NCI-H774 (cell line): ENCODE results near the gene FGG.

Experiments
- DNase-seq: peaks from one replicate; lab custom pipeline; 2025; lab: John Stamatoyannopoulos, UW

The FGG gene

DNA sequence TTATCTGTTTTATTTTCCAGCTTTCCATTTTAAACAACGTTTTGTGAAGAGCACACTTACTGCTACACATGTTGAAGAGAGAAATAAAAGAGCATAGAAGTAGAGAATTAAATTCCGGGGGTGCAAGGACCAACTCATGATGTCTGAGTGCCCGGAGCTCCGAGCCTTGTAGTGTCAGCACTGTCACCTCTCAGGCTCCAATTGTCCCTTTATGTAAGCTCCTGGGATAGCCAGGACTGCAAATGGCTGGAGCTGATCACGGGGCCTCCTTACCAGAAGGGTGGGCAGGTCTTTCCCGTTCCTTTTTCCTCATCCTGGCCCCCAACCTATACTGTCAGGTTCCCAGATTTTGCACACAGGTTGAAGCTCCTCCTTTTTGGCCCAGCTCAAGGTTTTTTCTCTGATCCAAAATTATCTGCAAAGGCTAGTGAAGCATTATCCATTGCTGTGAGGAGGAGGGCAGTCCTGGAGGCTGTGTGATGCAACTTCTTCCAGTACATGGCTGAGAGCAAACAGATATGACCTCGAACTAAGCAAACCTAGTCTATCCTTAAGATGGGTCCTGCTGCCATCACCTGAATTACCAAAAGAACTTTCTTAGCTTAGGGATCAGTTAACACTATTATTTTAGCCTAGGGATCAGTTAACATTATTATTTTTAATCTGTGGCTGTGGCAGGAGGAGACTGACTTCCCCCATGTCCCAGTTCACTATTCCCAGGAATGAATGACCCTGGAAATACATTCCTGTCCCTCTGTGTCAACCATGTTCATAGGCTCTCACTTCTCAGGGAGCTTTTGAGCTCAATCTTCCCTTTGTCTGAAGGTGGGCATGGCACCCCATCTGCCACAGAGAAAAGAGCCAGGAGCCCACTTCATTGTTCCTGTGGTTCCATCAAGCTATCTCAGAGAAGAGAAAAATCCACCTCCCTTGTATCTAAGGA lies at the start of gene FGG:
FGG (minus strand) TSS at position 185 of the 943 bp plus-strand sequence; CDS start at position 138, 47 bp downstream.
- no peak for DNase-seq

DNA sequence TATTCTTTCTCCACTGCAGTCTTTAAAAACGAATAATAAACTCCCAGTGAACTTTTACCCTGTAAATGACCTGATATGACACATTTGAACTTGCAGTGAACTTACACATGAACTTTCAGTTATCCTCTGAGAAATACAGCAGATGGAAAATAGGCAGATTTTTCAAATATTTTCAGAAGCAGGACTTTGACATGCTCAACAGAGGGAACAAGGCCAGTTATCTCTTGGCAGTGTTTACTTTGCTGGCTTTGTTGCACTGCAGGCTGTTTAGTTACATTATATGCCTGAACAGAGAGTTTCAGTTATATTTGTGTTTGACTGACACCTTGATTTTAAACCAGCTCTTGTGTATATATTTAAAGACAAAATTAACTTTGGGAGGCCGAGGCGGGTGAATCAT lies 47.6 kb upstream of the FGG start:
- no peak for DNase-seq

DNA sequence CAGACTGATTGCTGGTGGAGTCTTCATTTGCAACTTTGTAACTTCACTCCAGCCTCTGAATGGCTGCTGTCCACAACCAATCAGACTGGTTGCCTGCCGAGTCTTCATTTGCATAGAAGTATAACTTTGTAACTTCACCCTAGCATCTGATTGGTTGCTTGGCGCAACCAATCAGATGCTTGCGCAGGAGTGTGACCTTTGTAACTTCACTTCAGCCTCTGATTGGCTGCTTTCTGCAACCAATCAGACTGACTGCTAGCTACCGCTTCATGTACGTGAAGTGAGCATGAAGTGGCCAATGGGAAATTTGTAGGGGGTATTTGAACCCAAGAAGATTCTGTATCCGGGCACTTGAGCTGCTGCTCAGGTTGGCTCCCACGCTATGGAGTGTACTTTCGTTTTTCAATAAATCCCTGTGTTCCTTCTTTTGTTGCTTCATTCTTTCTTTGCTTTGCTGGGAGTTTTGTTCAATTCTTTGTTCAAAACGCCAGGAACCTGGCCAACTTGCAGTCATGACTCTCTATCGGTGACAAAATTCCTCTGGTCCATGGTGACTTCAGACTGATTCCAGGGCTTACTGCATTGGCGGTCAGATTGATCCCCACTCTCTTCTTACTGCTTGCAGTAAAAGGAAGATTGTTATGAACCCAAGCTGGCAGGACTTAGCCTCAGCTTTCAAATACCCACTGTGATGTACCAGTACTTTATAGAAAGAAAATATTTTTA lies 46.4 kb upstream of the FGG start:
- no peak for DNase-seq

DNA sequence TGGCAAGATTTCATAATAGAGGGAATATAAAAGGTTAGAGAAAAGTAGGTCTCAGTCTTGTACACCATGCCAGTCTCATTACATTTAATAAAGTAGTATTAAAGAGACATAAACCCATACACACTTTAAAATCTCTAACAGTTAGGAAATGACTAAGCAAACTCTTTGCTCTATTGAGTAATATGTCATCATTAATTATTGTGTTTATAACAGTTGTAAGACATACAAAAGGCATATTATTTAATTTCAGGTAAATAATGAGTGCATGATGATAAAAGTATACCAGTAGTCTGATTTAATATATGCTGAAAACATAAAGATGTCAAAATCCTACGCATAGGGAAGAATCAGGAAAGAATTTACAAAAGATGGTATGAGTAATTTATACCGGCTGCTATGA lies 31.0 kb upstream of the FGG start:
- no peak for DNase-seq

DNA sequence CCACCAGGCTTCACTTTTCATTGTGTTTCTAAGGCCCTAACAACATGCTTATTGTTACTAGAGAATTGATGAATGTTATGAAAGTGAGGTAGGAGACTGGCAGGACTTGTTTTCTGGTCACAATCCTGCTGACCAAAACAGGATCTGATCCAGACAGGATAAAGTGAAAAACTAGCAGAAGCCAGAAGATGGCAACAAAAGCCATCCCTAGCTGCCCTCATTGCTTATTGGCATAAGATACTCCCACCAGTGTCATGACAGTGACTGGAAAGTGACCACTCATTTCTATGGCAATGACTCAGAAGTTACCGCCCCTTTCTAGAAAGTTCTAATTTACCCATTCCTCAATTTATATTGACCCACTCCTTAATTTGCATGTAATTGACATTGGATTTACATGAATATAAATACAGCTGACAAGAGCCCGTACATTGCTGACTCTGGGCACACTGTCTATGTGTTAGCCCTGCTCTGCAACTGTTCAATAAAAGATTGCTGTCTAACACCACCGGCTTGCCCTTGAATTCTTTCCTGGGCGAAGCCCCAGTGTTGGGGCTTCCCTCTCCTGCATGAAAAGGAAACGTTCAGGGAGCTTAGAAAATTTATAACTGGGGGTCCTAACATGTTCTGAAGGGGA lies 30.0 kb upstream of the FGG start:
- DNase-seq, result no peak

DNA sequence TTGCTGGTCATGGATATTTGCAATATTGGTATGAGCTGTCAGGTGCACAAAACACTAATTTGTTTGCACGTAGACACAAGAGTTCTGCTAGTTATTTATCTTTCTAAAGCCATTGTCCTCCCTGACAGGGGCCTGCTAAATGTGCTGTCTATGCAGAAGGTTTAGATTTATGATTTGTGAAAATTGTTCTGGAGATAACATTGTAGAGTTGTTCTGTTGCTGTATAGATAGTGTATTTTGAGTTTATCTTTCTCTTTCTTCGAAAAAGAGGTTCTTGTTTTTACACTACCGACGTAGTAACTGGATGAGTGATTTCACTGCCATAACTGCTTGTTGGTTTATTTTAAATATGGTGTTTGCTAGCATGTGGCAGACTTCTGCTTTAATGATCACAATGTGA lies 28.5 kb upstream of the FGG start:
- no peak for DNase-seq

DNA sequence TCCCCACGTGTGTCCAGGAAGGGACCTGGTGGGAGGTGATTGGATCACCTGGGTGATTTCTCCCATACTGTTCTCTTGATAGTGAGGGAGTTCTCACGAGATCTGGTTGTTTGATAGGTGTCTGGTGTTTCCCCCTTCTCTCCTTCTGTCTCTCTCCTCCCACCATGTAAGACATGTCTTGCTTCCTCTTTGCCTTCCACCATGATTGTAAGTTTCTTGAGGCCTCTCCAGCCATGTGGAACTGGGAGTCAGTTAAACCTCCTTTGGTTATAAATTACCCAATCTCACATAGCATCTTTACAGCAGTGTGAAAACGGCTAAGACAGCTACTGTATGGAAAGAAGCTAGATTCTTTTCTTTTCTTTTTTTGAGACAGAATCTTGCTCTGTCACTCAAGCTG lies 21.6 kb upstream of the FGG start:
- DNase-seq, result no peak

DNA sequence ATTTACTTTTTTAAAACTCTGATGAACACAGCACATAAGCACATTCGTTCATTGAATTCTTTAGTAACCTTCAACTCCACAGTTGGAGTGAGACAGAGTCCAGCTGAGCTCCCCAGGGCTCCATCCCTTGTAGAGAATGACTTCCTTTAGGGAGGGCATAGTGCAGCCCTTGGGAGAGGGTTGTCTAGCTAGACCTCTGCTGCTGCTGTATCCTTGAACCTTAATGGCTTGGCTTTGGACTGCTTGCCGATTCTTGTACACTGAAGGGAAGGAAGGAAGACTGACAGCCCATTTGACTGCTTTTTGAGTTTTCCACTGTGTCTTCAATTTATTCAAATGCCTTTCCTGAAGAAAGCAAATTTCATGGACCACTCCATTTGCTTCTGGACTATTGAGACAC lies 19.4 kb upstream of the FGG start:
- DNase-seq, result no peak

DNA sequence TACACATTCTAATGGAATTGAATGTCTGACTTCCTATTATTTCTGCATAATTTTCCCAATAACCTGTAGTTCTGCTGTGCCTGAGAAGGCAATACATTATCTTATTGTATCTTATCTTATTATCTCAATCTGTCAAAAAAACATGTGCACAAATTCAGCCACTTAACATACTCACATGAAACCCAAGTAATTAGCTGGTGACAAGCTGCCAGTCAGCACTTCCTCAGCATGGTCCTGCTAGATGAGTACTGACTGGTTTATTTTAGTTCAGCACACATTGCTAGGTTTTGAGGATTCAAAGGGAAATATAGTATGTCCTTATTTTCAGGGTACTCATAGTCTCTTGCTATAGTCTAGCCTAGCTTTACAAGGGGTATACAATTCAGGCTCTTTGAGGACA lies 17.9 kb upstream of the FGG start:
- DNase-seq, result no peak

DNA sequence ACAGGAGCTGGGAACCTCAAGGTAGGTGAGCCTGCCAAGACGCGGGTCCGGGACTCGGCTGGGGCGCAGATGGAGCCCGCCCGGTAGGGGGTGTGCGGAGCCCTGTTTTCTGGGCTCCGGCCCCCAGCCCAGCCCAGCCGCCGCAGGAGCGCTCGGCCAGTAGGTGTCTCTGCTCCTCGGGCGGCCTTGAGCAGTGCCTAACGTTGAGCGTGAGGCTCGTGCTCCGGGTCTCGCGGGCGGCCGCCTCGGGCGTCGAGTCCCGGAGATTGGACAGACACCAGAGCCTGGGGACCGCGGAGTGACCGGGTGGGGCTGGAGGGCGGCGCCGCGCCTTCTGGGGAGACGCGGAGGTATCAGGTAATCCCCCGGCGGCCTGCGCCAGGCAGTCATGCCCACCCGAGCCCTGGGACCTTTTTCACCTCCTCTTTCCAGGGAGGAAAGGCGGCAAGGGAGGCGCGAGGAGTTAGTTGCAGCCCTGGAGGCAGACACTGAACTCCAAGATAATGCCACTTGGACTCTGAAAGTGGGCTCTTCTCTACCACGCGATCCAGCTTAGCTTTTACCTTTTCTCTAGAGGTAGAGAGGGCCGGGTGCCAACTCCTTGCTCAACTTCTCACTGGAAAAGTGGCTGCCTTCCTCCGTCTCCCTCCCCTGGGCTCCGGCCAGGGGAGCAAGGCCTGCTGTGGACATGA lies 14.5 kb upstream of the FGG start:
- DNase-seq, result no peak

DNA sequence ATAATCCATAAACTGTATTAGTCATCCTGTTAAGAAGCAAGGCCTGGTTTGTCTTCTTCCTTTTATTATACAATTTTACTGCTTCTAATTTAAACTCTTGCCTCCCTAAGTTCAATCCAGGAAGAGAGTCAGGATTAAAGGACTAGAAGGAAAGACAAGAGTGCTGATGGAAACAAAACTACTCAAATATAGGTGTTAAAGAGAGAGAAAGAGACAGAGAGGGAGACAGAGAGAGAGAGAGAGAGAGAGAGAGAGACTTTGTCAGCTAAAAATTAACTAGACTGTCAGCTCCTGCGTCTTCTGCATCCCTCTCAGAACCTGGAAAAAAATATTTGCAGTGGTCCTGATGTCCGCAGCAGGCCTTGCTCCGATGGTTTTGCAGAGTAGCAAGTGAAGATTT lies 13.5 kb upstream of the FGG start:
- no peak for DNase-seq

DNA sequence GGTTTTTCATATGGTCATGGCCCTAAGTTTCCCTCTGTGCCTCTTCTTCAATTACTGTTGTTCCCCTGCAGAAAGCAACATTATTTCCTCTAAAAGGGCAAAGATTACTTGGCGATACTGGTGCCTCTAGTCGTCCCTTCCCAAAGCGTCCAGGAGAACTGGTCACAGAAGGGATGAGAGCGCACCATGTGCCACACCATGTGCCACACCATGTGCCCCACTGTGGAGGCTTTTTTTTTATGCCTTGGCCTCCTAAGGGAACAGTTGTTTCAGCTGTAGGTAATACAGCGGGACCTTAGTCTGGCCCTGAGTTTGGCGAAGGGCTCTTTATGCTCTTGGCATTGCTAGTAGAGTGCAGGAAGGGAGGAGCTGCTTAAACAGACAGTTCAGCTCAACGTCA lies 11.5 kb upstream of the FGG start:
- no peak for DNase-seq

DNA sequence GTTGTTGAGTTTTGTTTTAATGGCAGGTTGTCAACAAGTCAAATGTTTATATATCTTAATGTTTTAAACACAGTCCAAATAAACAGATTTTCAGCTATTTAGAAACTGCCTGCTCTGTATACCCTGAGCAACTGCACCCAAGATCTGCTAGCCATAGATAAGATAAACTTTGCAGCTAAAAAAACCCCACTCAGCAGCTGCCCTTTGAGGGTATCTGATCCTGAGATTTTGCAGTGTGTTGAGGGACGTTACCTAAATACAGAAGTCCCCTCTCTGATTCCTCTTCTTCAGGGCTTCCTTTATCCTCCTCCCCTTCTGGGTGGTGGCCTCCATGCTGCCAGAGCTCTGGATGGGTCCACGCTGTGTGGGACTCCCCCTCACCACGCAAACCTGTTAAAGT lies 11.0 kb upstream of the FGG start:
- no peak for DNase-seq

DNA sequence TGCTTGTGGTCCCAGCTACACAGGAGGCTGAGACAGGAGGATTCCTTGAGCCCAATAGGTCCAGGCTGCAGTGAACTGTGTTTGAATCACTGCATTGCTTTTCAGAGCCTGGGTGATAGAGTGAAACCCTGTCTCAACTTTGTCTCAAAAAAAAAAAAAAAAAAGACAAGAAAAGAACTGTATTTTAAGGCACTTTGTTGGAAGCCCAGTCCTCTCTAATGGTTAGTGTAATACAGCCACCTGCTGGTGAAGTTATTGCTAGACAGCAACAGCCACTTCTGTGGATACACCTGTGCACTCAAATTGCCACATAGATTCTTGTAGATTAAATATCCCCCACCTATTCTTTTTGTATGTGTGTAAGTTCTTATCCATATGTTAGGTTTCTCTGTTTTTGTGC lies 10.1 kb upstream of the FGG start:
- DNase-seq, result peak; percentile 13

DNA sequence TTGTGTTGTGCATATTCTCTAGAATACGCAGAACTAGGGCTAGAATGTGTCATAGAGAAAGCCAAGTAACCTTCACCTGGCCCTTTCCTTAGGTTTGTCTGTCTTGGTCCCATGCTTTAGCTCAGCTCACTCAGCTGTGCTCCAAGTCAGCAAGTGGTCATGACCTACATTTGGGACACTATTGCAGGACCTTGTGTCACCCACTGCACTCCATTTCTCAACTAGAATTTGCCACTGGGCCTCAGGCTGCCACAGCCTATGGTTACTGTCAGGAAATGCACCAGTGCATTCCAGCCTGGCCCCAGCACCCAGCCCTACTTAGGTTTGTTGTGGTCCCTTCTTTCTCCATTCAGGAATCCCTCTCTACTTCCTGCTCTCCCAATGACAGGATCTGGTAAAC lies 7.7 kb upstream of the FGG start:
- DNase-seq, result no peak

DNA sequence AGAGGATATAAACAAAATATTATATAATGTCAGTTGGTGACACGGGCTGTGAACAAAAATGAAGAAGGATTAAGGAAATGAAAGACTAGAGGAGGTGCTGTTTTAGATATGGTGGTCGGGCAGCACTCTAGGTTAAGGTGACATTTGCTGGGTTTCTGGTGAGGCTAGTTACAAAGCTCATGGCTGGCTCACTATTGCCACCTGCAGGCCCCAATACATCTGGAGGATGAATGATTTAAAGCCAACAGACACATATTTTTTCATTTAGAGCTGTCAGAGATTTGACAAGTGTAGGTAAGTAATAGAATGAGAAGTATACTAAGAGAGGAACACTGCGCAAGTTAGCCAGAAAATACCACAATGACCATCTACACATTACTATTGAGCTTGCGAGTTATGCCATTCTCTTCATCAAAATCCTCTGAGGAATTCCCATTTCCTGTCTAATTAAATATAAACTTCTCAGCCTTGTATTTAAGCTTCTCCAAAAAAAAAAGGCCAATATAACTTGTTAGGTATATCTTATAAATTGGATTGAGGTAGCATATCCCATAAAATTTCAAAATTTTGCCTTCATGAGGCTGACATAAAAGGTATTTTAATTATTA lies 6.4 kb upstream of the FGG start:
- no peak for DNase-seq

DNA sequence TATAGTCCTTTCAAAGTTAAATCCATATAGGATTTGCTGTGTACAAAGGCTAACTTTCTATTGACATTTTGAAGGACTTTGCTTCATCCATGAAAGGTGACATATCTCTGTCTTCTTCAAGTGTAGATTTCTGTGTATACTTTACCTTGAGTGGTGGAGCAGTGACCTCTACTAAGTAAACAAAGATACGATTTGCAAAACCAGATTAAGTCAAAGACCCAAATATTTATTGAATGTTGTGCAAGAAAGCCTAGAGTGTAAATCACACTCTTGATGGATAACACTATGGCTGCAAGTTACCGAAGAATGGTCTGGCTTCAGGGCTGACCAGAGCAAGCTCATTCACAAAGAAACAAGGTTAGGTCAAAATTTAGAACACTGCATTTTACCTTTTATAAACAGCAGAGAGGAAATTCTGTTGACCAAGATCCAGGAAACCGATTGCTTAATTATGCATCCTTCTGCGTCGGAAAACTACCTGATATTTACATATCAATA lies 5.4 kb upstream of the FGG start:
- no peak for DNase-seq

DNA sequence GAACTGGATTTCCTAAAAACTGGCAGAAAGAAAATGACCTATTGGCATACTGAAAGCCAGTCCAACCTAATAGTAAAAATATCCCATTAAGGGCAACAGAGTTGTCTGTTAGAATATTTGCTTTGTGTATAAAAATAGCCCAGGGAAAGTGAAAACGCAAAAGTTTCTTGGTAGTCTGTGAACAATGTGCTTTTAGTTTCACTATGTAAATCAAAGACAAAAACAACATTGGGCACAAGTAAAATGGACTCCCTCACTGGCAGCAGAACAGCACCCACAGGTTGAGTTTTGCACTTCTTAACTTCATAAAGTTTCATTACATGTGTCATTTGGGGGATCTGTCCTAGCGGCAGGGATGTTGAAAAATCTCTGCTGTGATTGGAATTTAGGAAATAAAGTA lies 4.3 kb upstream of the FGG start:
- no peak for DNase-seq

DNA sequence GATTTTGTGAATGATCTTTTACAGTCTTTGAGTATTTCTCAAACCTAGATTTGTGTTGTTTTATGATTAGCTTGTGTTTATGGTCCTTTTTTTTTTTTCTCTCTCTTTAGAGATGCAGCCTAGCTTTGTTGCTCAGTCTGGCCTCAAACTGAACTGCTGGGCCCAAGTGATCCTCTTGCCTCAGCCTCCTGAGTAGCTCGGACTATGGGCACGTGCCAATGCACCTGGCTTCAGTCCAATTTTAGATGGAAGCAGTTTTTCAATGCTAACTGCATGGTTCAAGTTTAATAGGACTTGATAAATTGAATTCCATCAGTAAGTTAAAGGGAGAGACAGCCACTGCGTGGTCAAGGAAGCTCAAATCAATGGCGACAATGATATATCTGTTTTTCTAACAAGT lies 3.8 kb upstream of the FGG start:
- DNase-seq, result no peak

DNA sequence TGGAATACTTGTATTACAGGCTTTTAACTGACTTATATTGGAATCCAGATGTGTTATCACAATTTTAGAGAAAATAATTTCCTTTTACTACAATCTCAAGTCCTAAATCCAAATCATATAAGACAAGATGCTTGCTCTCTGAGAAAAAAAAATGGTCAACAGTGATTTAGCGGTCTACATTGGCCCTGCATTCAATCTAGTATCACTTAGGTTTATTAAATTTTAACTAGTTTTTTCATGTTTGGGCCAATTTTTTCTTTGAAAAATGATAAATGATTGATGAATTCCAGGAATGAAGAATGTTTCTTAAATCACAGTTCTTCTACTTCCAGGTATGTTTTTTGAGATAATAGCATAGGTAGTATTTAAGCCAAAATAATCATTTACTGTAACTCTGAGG lies 2.8 kb upstream of the FGG start:
- no peak for DNase-seq

DNA sequence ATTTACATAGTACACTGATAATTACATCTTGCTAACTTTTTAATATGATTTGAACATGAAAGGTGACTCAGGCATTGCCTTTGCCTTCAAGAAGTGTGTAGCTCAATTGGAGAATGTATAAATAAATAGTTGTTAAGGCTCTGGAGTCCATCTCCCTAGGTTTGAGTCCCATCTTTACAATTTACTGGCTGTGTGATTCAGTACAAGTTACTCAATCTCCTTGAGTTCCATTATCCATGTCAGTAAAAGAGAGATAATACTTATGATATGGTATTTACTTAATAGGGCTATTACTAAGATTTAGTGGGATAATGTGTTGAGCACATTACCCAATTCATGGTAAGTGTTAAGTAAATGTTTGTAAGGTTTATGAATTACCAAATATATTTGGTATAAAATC lies 1.9 kb upstream of the FGG start:
- DNase-seq, result no peak

DNA sequence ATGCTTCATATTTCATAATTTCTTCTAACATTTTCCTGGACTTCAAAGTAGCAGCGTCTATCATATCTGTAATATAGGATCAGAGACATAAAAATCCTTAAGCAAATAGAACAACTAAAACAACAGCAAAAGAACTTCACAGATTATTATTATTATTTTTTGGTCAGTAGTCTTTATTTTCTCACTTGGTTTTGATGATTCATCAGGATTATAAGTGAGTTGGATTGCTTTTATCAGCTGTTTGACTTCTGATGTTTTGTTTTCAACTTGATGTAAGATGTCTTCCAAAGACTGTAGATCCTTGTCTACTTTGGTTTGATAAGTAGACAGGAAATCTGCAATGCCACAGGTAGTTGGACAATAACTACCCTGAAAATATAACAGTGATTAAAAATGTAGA lies 623 bp downstream of the FGG start:
- no peak for DNase-seq
